Caco-2 (cell line): Measurements from ENCODE around the gene SLCO1B3. TPM values are rescaled to one million over a fixed set of nuclear protein-coding genes. Genes with fewer than 3 reads are reported as not detected.

ENCODE experiments used
- BruUV-seq: library from RNA; stranded (reverse); fragments of 400-500 nt; replicated peaks from 2 replicates; lab custom pipeline; 2021; lab: Mats Ljungman, UMichigan
- CTCF ChIA-PET: fragments of 300-600 bp; sonication (Branson Sonifier 250); formaldehyde crosslinking; loops from one replicate; lab custom pipeline; 2022; ENCODE audit warnings: antibody characterized with exemption; lab: Charles Lee
- POLR2A ChIA-PET: fragments of 300-600 bp; sonication (Branson Sonifier 250); formaldehyde crosslinking; loops from one replicate; lab custom pipeline; 2022; ENCODE audit warnings: antibody characterized with exemption; lab: Charles Lee
- DNase-seq, 2 experiments: peaks; one replicate each; pipeline versions ENCODE4 v3.0.0 to v3.0.0-alpha.2; 2020 to 2022
- H3K27me3 ChIP-seq: replicated peaks from 2 replicates; pipeline ENCODE4 v1.6.0; 2011; ENCODE audit warnings: low read length; ENCODE audit not compliant: control insufficient read depth, insufficient read depth
- H3K36me3 ChIP-seq: 2 replicates; pipeline ENCODE4 v1.5.1; 2011; ENCODE audit warnings: low read length; ENCODE audit not compliant: control insufficient read depth, insufficient read depth
- H3K4me1 ChIP-seq: fragments of 250-450 bp; sonication (Bioruptor Pico); 2 replicates; pipeline ENCODE4 v1.5.1; 2020; ENCODE audit warnings: mild to moderate bottlenecking
- H3K4me3 ChIP-seq: 2 replicates; pipeline ENCODE4 v1.5.1; 2011; ENCODE audit warnings: low read depth, mild to moderate bottlenecking, control low read depth, low read length
- H3K9me3 ChIP-seq: fragments of 250-450 bp; sonication (Bioruptor Pico); 2 replicates; pipeline ENCODE4 v1.5.1; 2020; ENCODE audit warnings: mild to moderate bottlenecking, moderate library complexity
- H3K27ac Mint-ChIP-seq: one replicate; pipeline ENCODE4 v1.8.0; 2022; ENCODE audit warnings: mixed read lengths; ENCODE audit not compliant: unreplicated experiment
- H3K27me3 Mint-ChIP-seq: one replicate; pipeline ENCODE4 v1.8.0; 2022; ENCODE audit warnings: mixed read lengths; ENCODE audit not compliant: insufficient read depth, unreplicated experiment
- H3K36me3 Mint-ChIP-seq: one replicate; pipeline ENCODE4 v1.8.0; 2022; ENCODE audit warnings: mild to moderate bottlenecking, mixed read lengths; ENCODE audit not compliant: insufficient read depth, unreplicated experiment
- H3K4me1 Mint-ChIP-seq: one replicate; pipeline ENCODE4 v1.8.0; 2022; ENCODE audit warnings: low read depth, mixed read lengths; ENCODE audit not compliant: unreplicated experiment
- H3K4me3 Mint-ChIP-seq: one replicate; pipeline ENCODE4 v1.8.0; 2022; ENCODE audit warnings: mild to moderate bottlenecking, moderate library complexity, mixed read lengths; ENCODE audit not compliant: unreplicated experiment
- H3K9me3 Mint-ChIP-seq: one replicate; pipeline ENCODE4 v1.8.0; 2022; ENCODE audit warnings: mixed read lengths; ENCODE audit not compliant: unreplicated experiment
- CTCF ChIP-seq, 2 experiments: fragments of 200-600 bp in 1 of 2; IDR thresholded peaks; 1 replicate in 1 of 2; 2 replicates in 1 of 2; pipeline versions ENCODE4 v1.5.1 to v1.8.0; 2011 to 2022; ENCODE audit warnings: antibody characterized with exemption in 1 of 2, control low read depth in 1 of 2, inconsistent platforms in 1 of 2, low read depth in 1 of 2, low read length in 1 of 2, mild to moderate bottlenecking in 1 of 2, moderate library complexity in 1 of 2; ENCODE audit not compliant: insufficient read depth in 1 of 2, severe bottlenecking in 1 of 2, unreplicated experiment in 1 of 2
- intact Hi-C: fragments of 100-400 bp; cut with micrococcal nuclease; formaldehyde crosslinking; loops from one replicate; pipeline ENCODE4 v1.10.0; 2022; ENCODE audit not compliant: unreplicated experiment
- total RNA-seq: library from RNA; stranded (reverse); gene quantifications from 2 replicates; pipeline ENCODE4 v1.2.3, GENCODE V29; 2022

SLCO1B3 gene
- total RNA-seq, 1 experiment from 2014 or later = 0.20 TPM

- no peaks in the 10 kb centered on the region for H3K27me3 ChIP-seq
- intact Hi-C loops = no loop called here
- no peaks in the 10 kb centered on the region for H3K36me3 Mint-ChIP-seq
- H3K27ac Mint-ChIP-seq = no peak overlapping the region
- H3K9me3 Mint-ChIP-seq = no peaks in the 10 kb centered on the region
- BruUV-seq = no TSS peak
- no peak for DNase-seq
- peaks cover 3% of the 10 kb centered on the region for H3K27me3 Mint-ChIP-seq
- H3K4me1 ChIP-seq = no peaks in the 10 kb centered on the region
- H3K4me3 ChIP-seq = no peak overlapping the region
- H3K4me3 Mint-ChIP-seq = no peak overlapping the region
- CTCF ChIA-PET = no interaction called here
- POLR2A ChIA-PET = no interaction called here
- TF ChIP-seq CTCF (IDR thresholded peaks at IDR 0.05; ENCODE audit: insufficient read depth in 1 of 2, low read depth in 1 of 2, low read length in 1 of 2, severe bottlenecking in 1 of 2, unreplicated experiment in 1 of 2) = no peak
- H3K9me3 ChIP-seq = no peaks in the 10 kb centered on the region; the same call in 1 of the 2 replicates
- H3K4me1 Mint-ChIP-seq = no peaks in the 10 kb centered on the region
- H3K36me3 ChIP-seq = no peaks in the 10 kb centered on the region
These were observed 74.6 kb downstream of the SLCO1B3 start for GRCh38 chr12:20885116-20885515.

- Histone ChIP-seq H3K9me3 (no peaks in the 10 kb centered on the region; the same call in 1 of the 2 replicates), H3K27me3 (no peaks in the 10 kb centered on the region), H3K4me1 (no peaks in the 10 kb centered on the region), H3K4me3 (no peak overlapping the region), H3K36me3 (no peaks in the 10 kb centered on the region)
- DNase-seq = no peak
- BruUV-seq = no TSS peak
- Mint-ChIP-seq H3K36me3 (no peaks in the 10 kb centered on the region), H3K4me3 (no peak overlapping the region), H3K9me3 (no peaks in the 10 kb centered on the region), H3K27ac (no peak overlapping the region), H3K4me1 (no peaks in the 10 kb centered on the region), H3K27me3 (peaks cover 3% of the 10 kb centered on the region)
- TF ChIP-seq CTCF (IDR thresholded peaks at IDR 0.05; ENCODE audit: insufficient read depth in 1 of 2, low read depth in 1 of 2, low read length in 1 of 2, severe bottlenecking in 1 of 2, unreplicated experiment in 1 of 2) = no peak
- ChIA-PET CTCF (no interaction called here), POLR2A (no interaction called here)
- intact Hi-C loops = no loop called here
These were observed 75.0 kb downstream of the SLCO1B3 start for GRCh38 chr12:20885552-20885951.

- H3K4me1 Mint-ChIP-seq = no peaks in the 10 kb centered on the region
- intact Hi-C loops = no loop called here
- no peak overlapping the region for H3K27ac Mint-ChIP-seq
- Histone ChIP-seq H3K4me3 (no peak overlapping the region), H3K27me3 (no peaks in the 10 kb centered on the region; the same call in 1 of the 2 replicates), H3K36me3 (no peaks in the 10 kb centered on the region), H3K9me3 (no peaks in the 10 kb centered on the region), H3K4me1 (no peaks in the 10 kb centered on the region)
- CTCF ChIA-PET = interaction anchor here (0.7 kb wide), 1 partner anchor 55 kb away, joined by 3 read pairs; no protein-coding TSS in a partner anchor
- no peaks in the 10 kb centered on the region for H3K9me3 Mint-ChIP-seq
- no peak for DNase-seq
- H3K27me3 Mint-ChIP-seq = no peaks in the 10 kb centered on the region
- no TSS peak for BruUV-seq
- H3K36me3 Mint-ChIP-seq = no peaks in the 10 kb centered on the region
- no peak for TF ChIP-seq CTCF (IDR thresholded peaks at IDR 0.05; ENCODE audit: insufficient read depth in 1 of 2, low read depth in 1 of 2, low read length in 1 of 2, severe bottlenecking in 1 of 2, unreplicated experiment in 1 of 2)
- POLR2A ChIA-PET = no interaction called here
- no peak overlapping the region for H3K4me3 Mint-ChIP-seq
These were observed 106.8 kb downstream of the SLCO1B3 start for GRCh38 chr12:20917269-20917668.
